B cell (primary cell): ENCODE measurements around the gene MBP. TPM values are rescaled to one million over a fixed set of nuclear protein-coding genes. Genes with fewer than 3 reads are reported as not detected.

Experiments
- ATAC-seq: fragments of 200-7000 bp; cut with Tn5 transposase; one replicate; pipeline ENCODE4 v1.10.0; 2021; ENCODE audit warnings: low read depth, mild to moderate bottlenecking, moderate number of reproducible peaks, moderate library complexity
- CTCF ChIA-PET: fragments of 350-600 bp; sonication (Branson Sonifier 250); formaldehyde crosslinking; loops from one replicate; lab custom pipeline; 2021; ENCODE audit warnings: antibody characterized with exemption, inconsistent platforms; lab: Charles Lee
- POLR2A ChIA-PET: fragments of 350-600 bp; sonication (Branson Sonifier 250); formaldehyde crosslinking; loops from one replicate; lab custom pipeline; 2021; ENCODE audit warnings: antibody characterized with exemption; lab: Charles Lee
- DNase-seq: peaks from one replicate; pipeline ENCODE4 v3.0.0; 2013
- H2AFZ ChIP-seq: 2 replicates; pipeline ENCODE4 v1.6.1; 2012; ENCODE audit warnings: mild to moderate bottlenecking, low read depth, low read length; ENCODE audit not compliant: insufficient read depth, poor library complexity, severe bottlenecking
- H3K27ac ChIP-seq, 2 donors: 1 replicate in 1 of 2; 2 replicates in 1 of 2; pipeline ENCODE4 v1.5.1; 2012 to 2013; ENCODE audit warnings: low read length in 2 of 2, mild to moderate bottlenecking in 2 of 2, moderate library complexity in 1 of 2
- H3K27me3 ChIP-seq, 4 experiments: fragments of 200-600 bp in 1 of 4; sonication (generic) in 1 of 4; replicated peaks in 1 of 4; 1 replicate in 2 of 4; 2 replicates in 2 of 4; pipeline versions ENCODE4 v1.6.1 to v1.7.0; 2013 to 2016; ENCODE audit warnings: low read length in 3 of 4, mild to moderate bottlenecking in 2 of 4, mixed read lengths in 1 of 4, moderate library complexity in 1 of 4; ENCODE audit not compliant: insufficient read depth in 4 of 4, control insufficient read depth in 3 of 4; ENCODE audit errors: control extremely low read depth in 1 of 4
- H3K36me3 ChIP-seq, 2 experiments: replicated peaks in 1 of 2; 1 replicate in 1 of 2; 2 replicates in 1 of 2; pipeline versions ENCODE4 v1.6.1 to v1.7.1; 2013; ENCODE audit warnings: low read length in 1 of 2; ENCODE audit not compliant: insufficient read depth in 2 of 2, control insufficient read depth in 1 of 2; ENCODE audit errors: control extremely low read depth in 1 of 2, extremely low read depth in 1 of 2
- H3K4me1 ChIP-seq, 2 donors: fragments of 200-600 bp in 1 of 2; sonication (generic) in 1 of 2; 1 replicate in 1 of 2; 2 replicates in 1 of 2; pipeline versions ENCODE4 v1.5.1 to v1.6.1; 2013 to 2017; ENCODE audit warnings: low read length in 2 of 2; ENCODE audit not compliant: control insufficient read depth in 2 of 2, insufficient read depth in 2 of 2
- H3K4me2 ChIP-seq: replicated peaks from 2 replicates; pipeline ENCODE3; 2012; ENCODE audit warnings: mild to moderate bottlenecking, low read depth, low read length; ENCODE audit not compliant: poor library complexity, severe bottlenecking
- H3K4me3 ChIP-seq, 5 experiments: fragments of 200-600 bp in 1 of 5; sonication (generic) in 1 of 5; 1 replicate in 3 of 5; 2 replicates in 2 of 5; pipeline versions ENCODE4 v1.5.1 to v1.7.0; 2011 to 2016; ENCODE audit warnings: low read length in 4 of 5, mild to moderate bottlenecking in 4 of 5, low read depth in 2 of 5, control low read depth in 1 of 5, moderate library complexity in 1 of 5; ENCODE audit not compliant: insufficient read depth in 1 of 5; ENCODE audit errors: control extremely low read depth in 1 of 5, extremely low read depth in 1 of 5
- H3K79me2 ChIP-seq: fragments of 200-600 bp; sonication (generic); one replicate; pipeline ENCODE4 v1.6.0; 2016; ENCODE audit warnings: low read length; ENCODE audit not compliant: control insufficient read depth, insufficient read depth
- H3K9ac ChIP-seq: fragments of 200-600 bp; sonication (generic); 2 replicates; pipeline ENCODE4 v1.6.1; 2017; ENCODE audit warnings: mild to moderate bottlenecking, low read length, moderate library complexity
- H3K9me3 ChIP-seq, 3 donors: one replicate each; pipeline versions ENCODE4 v1.6.1 to v1.7.1; 2013; ENCODE audit warnings: low read length in 2 of 3; ENCODE audit not compliant: control insufficient read depth in 2 of 3, insufficient read depth in 1 of 3; ENCODE audit errors: control extremely low read depth in 1 of 3
- H4K20me1 ChIP-seq: 2 replicates; pipeline ENCODE4 v1.6.0; 2012; ENCODE audit warnings: mild to moderate bottlenecking, low read length; ENCODE audit not compliant: insufficient read depth, control insufficient read depth, poor library complexity, severe bottlenecking
- H3K27ac Mint-ChIP-seq: one replicate; pipeline ENCODE4 v1.8.0; 2021; ENCODE audit warnings: mixed read lengths
- H3K27me3 Mint-ChIP-seq: one replicate; pipeline ENCODE4 v1.8.0; 2021; ENCODE audit warnings: mixed read lengths
- H3K4me1 Mint-ChIP-seq: one replicate; pipeline ENCODE4 v1.8.0; 2021; ENCODE audit warnings: mixed read lengths
- H3K4me3 Mint-ChIP-seq: one replicate; pipeline ENCODE4 v1.8.0; 2021; ENCODE audit warnings: mixed read lengths
- H3K9me3 Mint-ChIP-seq: one replicate; pipeline ENCODE4 v1.8.0; 2022; ENCODE audit warnings: mixed read lengths; ENCODE audit not compliant: insufficient read depth
- CTCF ChIP-seq: fragments of 200-600 bp; IDR thresholded peaks from one replicate; pipeline ENCODE4 v1.8.0; 2022; ENCODE audit warnings: antibody characterized with exemption, mild to moderate bottlenecking
- EZH2 ChIP-seq: IDR thresholded peaks from 2 replicates; pipeline ENCODE4 v1.6.1; 2012; ENCODE audit warnings: borderline replicate concordance, low read depth, mild to moderate bottlenecking, moderate library complexity, low read length; ENCODE audit not compliant: insufficient read depth, poor library complexity, severe bottlenecking
- WGBS: methylation state at CpG from one replicate; pipeline ENCODE4 v1.1.5; 2013; ENCODE audit warnings: missing lambda C conversion rate; ENCODE audit not compliant: insufficient coverage; 5-methylcytosine and 5-hydroxymethylcytosine counted together
- intact Hi-C: fragments of 100-400 bp; cut with micrococcal nuclease; formaldehyde crosslinking; loops from one replicate; pipeline ENCODE4 v1.10.0; 2022
- polyA plus RNA-seq: library from polyadenylated mRNA; depleted of rRNA; stranded (reverse); fragments of >200 nt; gene quantifications from 2 replicates; pipeline ENCODE4 v1.2.3, GENCODE V29; 2012
- total RNA-seq, 2 donors: library from RNA; stranded (reverse); fragments of 120-200 nt in 1 of 2; gene quantifications; 1 replicate in 1 of 2; 2 replicates in 1 of 2; pipeline versions ENCODE4 v1.2.3 to v1.2.4, GENCODE V29; 2013 to 2022

Gene MBP
- total and polyA plus RNA-seq, 2 donors (not counting 1 experiment from before 2014, with no cell fraction given), result 30.1 to 192 TPM

GRCh38 chr18:77090546-77091174, 41.9 kb downstream of the MBP start:
- Histone ChIP-seq H3K4me3 (no peak overlapping the region), H4K20me1 (peaks cover 59% of the 10 kb centered on the region), H3K9me3 (peaks cover 0 to 8% (median 0%) of the 10 kb centered on the region in 3 donors), H3K36me3 (peaks cover 0 to 34% of the 10 kb centered on the region in 2 experiments), H3K9ac (no peak overlapping the region), H2AFZ (no peak overlapping the region), H3K27me3 (no peaks in the 10 kb centered on the region), H3K27ac (no peak overlapping the region), H3K4me1 (peaks cover 0 to 12% of the 10 kb centered on the region in 2 donors), H3K79me2 (peaks cover 96% of the 10 kb centered on the region), H3K4me2 (no peak overlapping the region)
- 98% methylated on average over 11 of the region's 18 CpGs for WGBS
- ATAC-seq (no peak), DNase-seq (no peak)
- peaks cover 42% of the 10 kb centered on the region for H3K4me1 Mint-ChIP-seq
- H3K4me3 Mint-ChIP-seq, result no peak overlapping the region
- no peak for TF ChIP-seq EZH2
- no peak for TF ChIP-seq CTCF
- no peaks in the 10 kb centered on the region for H3K27me3 Mint-ChIP-seq
- intact Hi-C loops, result no loop called here
- H3K27ac Mint-ChIP-seq, result peak overlapping the region; percentile 73
- ChIA-PET CTCF (interaction anchor here (1.1 to 1.2 kb wide), 2 partner anchors 23 to 122 kb away, joined by 3 to 4 read pairs; no protein-coding TSS in a partner anchor), POLR2A (no interaction called here)
- no peaks in the 10 kb centered on the region for H3K9me3 Mint-ChIP-seq

- no peaks in the 10 kb centered on the region for H3K9me3 Mint-ChIP-seq
- TF ChIP-seq EZH2 (no peak), CTCF (no peak)
- Histone ChIP-seq H4K20me1 (peaks cover 55% of the 10 kb centered on the region), H3K9me3 (peaks cover 0 to 8% (median 0%) of the 10 kb centered on the region in 3 donors), H3K4me3 (no peak overlapping the region), H3K4me2 (no peak overlapping the region), H3K4me1 (peaks cover 0 to 12% of the 10 kb centered on the region in 2 donors), H3K79me2 (peaks cover 90% of the 10 kb centered on the region), H3K27me3 (no peaks in the 10 kb centered on the region), H2AFZ (no peak overlapping the region), H3K36me3 (peaks cover 0 to 26% of the 10 kb centered on the region in 2 experiments), H3K9ac (no peak overlapping the region), H3K27ac (peak overlapping the region in 1 of 2 donors; percentile 16)
- no peak overlapping the region for H3K4me3 Mint-ChIP-seq
- DNase-seq (no peak), ATAC-seq (no peak)
- WGBS, result 89% methylated on average over 9 of the region's 9 CpGs
- intact Hi-C loops, result no loop called here
- ChIA-PET CTCF (no interaction called here), POLR2A (interaction anchor here (1.2 kb wide), 1 partner anchor 27 kb away, joined by 3 read pairs; no protein-coding TSS in a partner anchor)
- H3K27me3 Mint-ChIP-seq, result no peaks in the 10 kb centered on the region
- H3K4me1 Mint-ChIP-seq, result peaks cover 46% of the 10 kb centered on the region
- H3K27ac Mint-ChIP-seq, result peak overlapping the region; percentile 73
Observed at GRCh38 chr18:77089723-77090285, 42.8 kb downstream of the MBP start.
